ENCODE results near the gene GLRX5.

GRCh38 chr14:95553141-95553540 lies 18.3 kb downstream of the GLRX5 start:
- TF ChIP-seq, protein P1, sequence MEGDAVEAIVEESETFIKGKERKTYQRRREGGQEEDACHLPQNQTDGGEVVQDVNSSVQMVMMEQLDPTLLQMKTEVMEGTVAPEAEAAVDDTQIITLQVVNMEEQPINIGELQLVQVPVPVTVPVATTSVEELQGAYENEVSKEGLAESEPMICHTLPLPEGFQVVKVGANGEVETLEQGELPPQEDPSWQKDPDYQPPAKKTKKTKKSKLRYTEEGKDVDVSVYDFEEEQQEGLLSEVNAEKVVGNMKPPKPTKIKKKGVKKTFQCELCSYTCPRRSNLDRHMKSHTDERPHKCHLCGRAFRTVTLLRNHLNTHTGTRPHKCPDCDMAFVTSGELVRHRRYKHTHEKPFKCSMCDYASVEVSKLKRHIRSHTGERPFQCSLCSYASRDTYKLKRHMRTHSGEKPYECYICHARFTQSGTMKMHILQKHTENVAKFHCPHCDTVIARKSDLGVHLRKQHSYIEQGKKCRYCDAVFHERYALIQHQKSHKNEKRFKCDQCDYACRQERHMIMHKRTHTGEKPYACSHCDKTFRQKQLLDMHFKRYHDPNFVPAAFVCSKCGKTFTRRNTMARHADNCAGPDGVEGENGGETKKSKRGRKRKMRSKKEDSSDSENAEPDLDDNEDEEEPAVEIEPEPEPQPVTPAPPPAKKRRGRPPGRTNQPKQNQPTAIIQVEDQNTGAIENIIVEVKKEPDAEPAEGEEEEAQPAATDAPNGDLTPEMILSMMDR (IDR thresholded peaks at IDR 0.05; ENCODE audit: low read depth, low read length), result no peak
- TF ChIP-seq POLR2A (IDR thresholded peaks at IDR 0.05; ENCODE audit: extremely low read depth, insufficient read length) (no peak), MAX (IDR thresholded peaks at IDR 0.05; ENCODE audit: low read depth, low read length) (no peak)

Measured in NB4 (cell line).